GM21619 (cell line): ENCODE data around the gene PHF1.
"Not testable (repeated sequence)": the region's sequence is repeated elsewhere in the genome, so short reads cannot be mapped to it uniquely, and the experiment has no call there.

Experiments used
- ATAC-seq: cut with Tn5 transposase; IDR thresholded peaks from one replicate; pipeline ENCODE4 v1.9.1; 2021; ENCODE audit not compliant: unreplicated experiment

Gene PHF1

GRCh38 chr6:33391278-33391921 lies 19.4 kb upstream of the PHF1 start, which contains the start of gene KIFC1:
Gene KIFC1 (plus strand): TSS chr6:33391823. CDS start chr6:33391986, 163 bp downstream.
- peak; percentile 81 for ATAC-seq

GRCh38 chr6:33391922-33392594 lies 18.8 kb upstream of the PHF1 start:
- ATAC-seq: no peak

- no peak for ATAC-seq
Observed at GRCh38 chr6:33392595-33392948, 18.2 kb upstream of the PHF1 start.

GRCh38 chr6:33392979-33393378 lies 17.8 kb upstream of the PHF1 start:
- ATAC-seq: no peak

GRCh38 chr6:33397541-33397940 lies 13.3 kb upstream of the PHF1 start:
- no peak for ATAC-seq

GRCh38 chr6:33398601-33399000 lies 12.2 kb upstream of the PHF1 start:
- ATAC-seq: not testable (repeated sequence)

- ATAC-seq: not testable (repeated sequence)
Observed at GRCh38 chr6:33399881-33400280, 10.9 kb upstream of the PHF1 start.

GRCh38 chr6:33404884-33405283 lies 5.9 kb upstream of the PHF1 start:
- ATAC-seq: no peak

- no peak for ATAC-seq
Observed at GRCh38 chr6:33405386-33405940, 5.4 kb upstream of the PHF1 start.

- no peak for ATAC-seq
Observed at GRCh38 chr6:33406126-33406525, 4.7 kb upstream of the PHF1 start.

- no peak for ATAC-seq
Observed at GRCh38 chr6:33407132-33407718, 3.6 kb upstream of the PHF1 start.

- peak; percentile 66 for ATAC-seq
Observed at GRCh38 chr6:33410050-33410710, 634 bp upstream of the PHF1 start.

GRCh38 chr6:33411632-33412005 lies 805 bp downstream of the PHF1 start:
- no peak for ATAC-seq

GRCh38 chr6:33412140-33413009 lies 1.6 kb downstream of the PHF1 start:
- ATAC-seq: no peak

- ATAC-seq: no peak
Observed at GRCh38 chr6:33413241-33414120, 2.7 kb downstream of the PHF1 start.

GRCh38 chr6:33414592-33415271 lies 3.9 kb downstream of the PHF1 start:
- no peak for ATAC-seq

GRCh38 chr6:33415831-33416230 lies 5.0 kb downstream of the PHF1 start:
- ATAC-seq: no peak

- ATAC-seq: no peak
Observed at GRCh38 chr6:33416386-33417127, 5.7 kb downstream of the PHF1 start.
